ENCODE results near the gene TNS3.

- TF ChIP-seq CTCF (IDR thresholded peaks at IDR 0.05): no peak
- TF ChIP-seq POLR2A (IDR thresholded peaks at IDR 0.05): no peak
These were observed 214.5 kb downstream of the TNS3 start for GRCh38 chr7:47367369-47367768.
